HG03521 (cell line): ENCODE results near the gene AMDHD2.
A peak's percentile ranks its signal among the peaks of the same experiment; 100 is the strongest.
"Not testable (repeated sequence)": the region's sequence is repeated elsewhere in the genome, so short reads cannot be mapped to it uniquely, and the experiment has no call there.

Experiments
- ATAC-seq: cut with Tn5 transposase; IDR thresholded peaks from one replicate; pipeline ENCODE4 v1.9.1; 2021; ENCODE audit warnings: mild to moderate bottlenecking, moderate library complexity; ENCODE audit not compliant: unreplicated experiment

AMDHD2 gene

GRCh38 chr16:2520097-2520783 is at the start of gene AMDHD2:
TSS of gene AMDHD2 (plus strand) at chr16:2520371. CDS start at chr16:2520459, 88 bp downstream.
- peak; percentile 50 for ATAC-seq

- ATAC-seq, result no peak
These were observed 49.6 kb upstream of the AMDHD2 start for GRCh38 chr16:2470603-2471015.

- no peak for ATAC-seq
These were observed 49.0 kb upstream of the AMDHD2 start, which contains the start of gene NTN3 for GRCh38 chr16:2471016-2471652. TSS of gene NTN3 (plus strand) at chr16:2471297. CDS start at chr16:2471702, 405 bp downstream.

GRCh38 chr16:2471653-2472487 is 48.3 kb upstream of the AMDHD2 start:
- ATAC-seq, result no peak

GRCh38 chr16:2472488-2472864 is 47.7 kb upstream of the AMDHD2 start:
- no peak for ATAC-seq

GRCh38 chr16:2472885-2473445 is 47.2 kb upstream of the AMDHD2 start:
- no peak for ATAC-seq

GRCh38 chr16:2473446-2473926 is 46.7 kb upstream of the AMDHD2 start:
- ATAC-seq, result no peak

GRCh38 chr16:2473999-2474876 is 45.9 kb upstream of the AMDHD2 start:
- peak; percentile 18 for ATAC-seq

GRCh38 chr16:2474877-2475412 is 45.2 kb upstream of the AMDHD2 start, which contains the start of gene TBC1D24:
TSS of gene TBC1D24 (plus strand) at chr16:2475127. CDS start at chr16:2496149, 21,022 bp downstream.
- peak; percentile 42 for ATAC-seq

- no peak for ATAC-seq
These were observed 44.5 kb upstream of the AMDHD2 start for GRCh38 chr16:2475413-2476344.

GRCh38 chr16:2476345-2476720 is 43.8 kb upstream of the AMDHD2 start:
- no peak for ATAC-seq

- no peak for ATAC-seq
These were observed 43.4 kb upstream of the AMDHD2 start for GRCh38 chr16:2476741-2477140.

- no peak for ATAC-seq
These were observed 42.8 kb upstream of the AMDHD2 start for GRCh38 chr16:2477327-2477726.

- no peak for ATAC-seq
These were observed 41.9 kb upstream of the AMDHD2 start for GRCh38 chr16:2478279-2478678.

GRCh38 chr16:2479996-2480395 is 40.2 kb upstream of the AMDHD2 start:
- not testable (repeated sequence) for ATAC-seq

- ATAC-seq, result no peak
These were observed 39.2 kb upstream of the AMDHD2 start for GRCh38 chr16:2480948-2481347.

GRCh38 chr16:2481676-2482075 is 38.5 kb upstream of the AMDHD2 start:
- ATAC-seq, result no peak

- ATAC-seq, result no peak
These were observed 37.9 kb upstream of the AMDHD2 start for GRCh38 chr16:2482249-2482648.
